Activated CD8-positive, alpha-beta memory T cell treated with anti-CD3 and anti-CD28 coated beads for 36 hours (primary cell): ENCODE data around the gene LHX4. TPM values are rescaled to one million over a fixed set of nuclear protein-coding genes. Genes with fewer than 3 reads are reported as not detected.

Experiments
- CTCF ChIA-PET: fragments of 350-600 bp; sonication (Branson Sonifier 250); formaldehyde crosslinking; loops from one replicate; lab custom pipeline; 2021; ENCODE audit warnings: antibody characterized with exemption; lab: Charles Lee
- POLR2A ChIA-PET: fragments of 350-600 bp; sonication (Branson Sonifier 250); formaldehyde crosslinking; loops from one replicate; lab custom pipeline; 2021; ENCODE audit warnings: antibody characterized with exemption; lab: Charles Lee
- total RNA-seq, 2 experiments: library from RNA; stranded (reverse); gene quantifications; one replicate each; pipeline ENCODE4 v1.2.3, GENCODE V29; 2021

LHX4 gene
- not detected for total RNA-seq

GRCh38 chr1:180229483-180230415 lies at the start of gene LHX4:
TSS of gene LHX4 (plus strand) at chr1:180230264. CDS start at chr1:180230530, 266 bp downstream.
- ChIA-PET CTCF (interaction anchor here (1.0 kb wide), 1 partner anchor 23 kb away, joined by 3 read pairs; no protein-coding TSS in a partner anchor), POLR2A (no interaction called here)

DNA sequence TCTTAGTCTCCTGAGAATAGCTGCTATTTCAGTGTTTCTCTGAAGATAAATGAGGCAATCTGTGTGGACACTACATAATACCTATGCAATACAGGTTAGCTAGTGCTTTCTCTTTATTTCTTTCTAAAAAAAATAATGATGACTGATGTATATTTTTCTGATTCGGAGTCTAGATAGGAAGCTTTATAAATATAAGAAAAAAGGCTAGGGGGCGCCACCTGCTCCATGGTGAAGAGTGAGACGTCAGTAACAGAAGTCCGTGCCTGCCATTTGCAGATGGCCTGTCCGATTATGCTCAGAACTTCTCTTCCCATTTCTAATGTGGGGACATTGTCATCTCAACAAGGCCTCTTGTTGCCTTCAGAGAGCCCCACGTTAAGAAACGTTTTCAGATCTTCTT lies 49.0 kb upstream of the LHX4 start:
- CTCF ChIA-PET: interaction anchor here (0.8 to 3.3 kb wide), 7 partner anchors 12 to 792 kb away, joined by 3 to 18 read pairs (median 3); no protein-coding TSS in a partner anchor
- POLR2A ChIA-PET: no interaction called here

DNA sequence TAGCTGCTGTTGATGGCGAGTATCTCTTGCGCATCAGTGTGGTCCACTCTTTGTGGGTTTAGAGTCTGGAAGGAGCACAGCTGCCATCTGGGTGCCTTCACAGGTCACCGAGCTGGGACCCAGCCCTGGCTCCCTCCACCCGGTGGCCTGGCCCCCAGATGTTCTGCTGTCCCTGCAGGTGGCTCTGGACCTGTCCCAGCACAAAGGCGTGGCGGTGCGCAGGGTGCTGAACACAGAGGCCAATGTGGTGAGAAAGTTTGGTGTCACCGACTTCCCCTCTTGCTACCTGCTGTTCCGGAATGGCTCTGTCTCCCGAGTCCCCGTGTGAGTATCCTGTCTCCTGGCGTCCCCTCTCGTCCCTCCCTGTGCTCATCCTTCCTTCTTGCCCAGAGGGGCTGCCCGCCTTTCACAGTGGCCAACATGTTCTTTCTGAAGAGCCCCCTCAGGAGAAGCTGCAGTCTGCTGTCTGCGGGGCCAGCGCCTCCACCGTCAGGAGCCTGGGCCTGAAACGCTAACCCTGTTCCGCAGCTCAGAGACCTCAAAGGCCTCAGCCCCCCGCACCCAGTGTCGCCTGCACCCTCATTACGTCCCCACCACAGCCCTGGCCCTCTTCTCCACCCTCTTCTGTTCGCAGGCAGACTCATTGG lies 47.9 kb upstream of the LHX4 start:
- ChIA-PET CTCF (no interaction called here), POLR2A (no interaction called here)

DNA sequence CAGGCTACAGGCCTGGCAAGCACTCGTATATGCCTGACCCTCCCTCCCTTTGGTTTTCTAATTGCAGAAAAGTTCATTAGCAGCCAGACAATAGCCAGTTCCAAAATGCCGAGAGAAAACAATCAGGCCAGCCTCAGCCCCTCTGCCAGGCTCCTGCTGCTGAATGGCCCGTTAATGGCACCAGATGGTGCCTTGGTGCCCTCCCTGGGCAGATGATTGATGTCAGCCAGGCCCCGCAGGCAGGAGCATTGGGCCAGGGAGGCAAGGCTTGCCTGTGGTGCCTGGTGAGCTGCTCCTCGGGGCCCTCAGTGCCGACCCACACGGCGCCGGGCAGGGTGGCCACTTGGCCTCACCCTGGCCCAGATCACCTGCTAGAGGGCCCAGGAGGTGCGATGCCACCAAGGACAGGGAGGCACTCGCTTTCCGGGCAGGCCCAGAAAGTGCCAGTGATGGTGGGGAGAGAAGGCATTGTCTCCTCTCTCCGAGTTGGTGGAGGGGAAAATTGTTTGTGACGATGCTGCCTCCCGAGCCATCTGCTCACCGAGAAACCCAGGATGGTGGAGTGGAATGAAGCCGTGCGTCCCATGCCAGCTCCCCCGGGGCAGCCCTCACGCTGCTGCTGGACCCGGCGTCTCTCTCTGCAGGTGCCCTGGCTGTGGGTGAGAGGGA lies 47.3 kb upstream of the LHX4 start:
- CTCF ChIA-PET: no interaction called here
- POLR2A ChIA-PET: no interaction called here

DNA sequence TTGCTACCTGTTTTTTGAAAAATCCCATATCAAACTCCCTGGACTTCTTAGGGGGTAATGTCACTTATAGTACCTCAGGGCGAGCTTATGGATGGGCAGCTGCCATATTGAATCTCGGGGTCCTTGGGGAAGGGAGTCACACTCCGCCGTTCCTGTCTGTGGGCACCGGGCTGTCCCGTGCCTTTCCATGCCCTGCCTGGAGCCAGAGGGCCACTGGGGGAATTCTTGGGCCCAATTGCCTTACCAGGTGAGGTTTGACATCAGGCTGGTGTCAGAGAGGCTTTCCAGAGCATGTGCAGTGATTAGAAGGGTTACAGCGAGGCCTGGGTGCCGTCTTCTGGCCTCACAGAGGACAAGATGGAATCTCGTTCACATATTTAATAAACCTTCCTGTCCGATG lies 46.6 kb upstream of the LHX4 start:
- POLR2A ChIA-PET: no interaction called here

DNA sequence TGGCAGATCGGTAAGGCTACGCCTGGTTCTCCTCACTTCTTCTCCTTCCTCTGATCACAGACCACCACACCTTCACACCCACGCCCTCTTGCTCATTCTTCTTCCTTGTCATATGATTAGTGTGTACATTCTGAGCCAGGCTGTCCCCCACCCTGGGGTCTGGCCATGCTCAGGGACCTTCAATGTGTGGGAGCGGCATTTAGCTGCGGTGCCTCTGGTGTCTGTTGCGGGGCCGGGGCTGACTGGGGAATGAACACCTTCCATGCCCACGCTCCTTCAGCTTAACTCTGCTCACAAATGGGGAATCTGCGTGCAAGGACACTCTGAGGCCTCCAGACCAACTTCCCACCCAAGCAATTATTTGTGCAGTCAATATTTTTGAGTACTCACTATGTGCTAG lies 46.0 kb upstream of the LHX4 start:
- POLR2A ChIA-PET: no interaction called here
- CTCF ChIA-PET: no interaction called here

More for the DNA sequence above, 46.6 kb upstream of the LHX4 start:
- CTCF ChIA-PET: no interaction called here

DNA sequence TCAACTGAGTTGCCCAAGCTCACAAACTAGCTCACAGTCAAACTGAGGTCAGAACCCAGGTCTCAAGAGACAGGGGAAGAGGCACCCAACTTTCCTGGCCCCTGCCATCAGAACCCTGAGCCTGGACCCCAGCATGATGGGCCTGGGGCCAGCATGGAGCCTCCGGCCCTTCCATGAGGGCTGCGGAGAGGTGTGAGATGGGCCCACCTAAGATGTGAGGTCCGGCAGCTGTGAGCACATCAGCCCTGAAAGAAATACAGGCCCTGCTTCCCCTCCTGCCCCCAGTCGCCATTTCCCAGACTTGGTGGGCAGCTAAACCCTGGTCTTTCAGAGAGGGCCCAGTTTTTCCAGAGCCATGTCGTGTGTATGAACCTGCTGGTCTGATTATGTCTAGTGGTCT lies 44.8 kb upstream of the LHX4 start:
- ChIA-PET POLR2A (no interaction called here), CTCF (no interaction called here)

DNA sequence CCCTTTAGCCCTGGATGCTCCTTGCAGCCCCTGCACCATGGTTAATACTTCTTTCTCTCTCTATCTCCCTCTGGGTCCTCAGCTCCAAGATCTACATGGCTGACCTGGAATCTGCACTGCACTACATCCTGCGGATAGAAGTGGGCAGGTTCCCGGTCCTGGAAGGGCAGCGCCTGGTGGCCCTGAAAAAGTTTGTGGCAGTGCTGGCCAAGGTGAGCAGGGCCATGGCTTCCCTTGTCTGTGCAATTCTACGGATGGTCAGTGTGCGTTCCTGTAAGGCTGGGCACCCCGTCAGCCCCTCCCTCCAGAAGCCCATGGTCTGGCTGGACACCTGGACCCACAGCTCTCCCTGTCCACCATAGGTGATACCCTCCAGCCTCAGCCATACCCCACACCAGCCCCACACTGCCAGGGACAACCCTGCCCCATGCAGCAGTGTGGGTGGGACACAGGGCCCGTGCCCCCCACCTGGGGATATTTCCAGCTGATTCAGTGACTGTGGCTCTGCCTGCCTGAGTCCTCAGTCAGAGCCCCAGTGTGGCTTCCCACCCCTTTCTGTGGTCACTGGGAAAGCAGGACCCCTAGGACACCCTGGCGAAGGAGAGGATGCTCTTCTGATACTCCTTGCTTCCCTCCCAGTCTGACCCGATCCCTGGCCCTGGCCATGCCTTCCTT lies 44.0 kb upstream of the LHX4 start:
- CTCF ChIA-PET: no interaction called here
- POLR2A ChIA-PET: no interaction called here

GRCh38 chr1:180186831-180187230 lies 43.2 kb upstream of the LHX4 start:
- ChIA-PET CTCF (no interaction called here), POLR2A (no interaction called here)

DNA sequence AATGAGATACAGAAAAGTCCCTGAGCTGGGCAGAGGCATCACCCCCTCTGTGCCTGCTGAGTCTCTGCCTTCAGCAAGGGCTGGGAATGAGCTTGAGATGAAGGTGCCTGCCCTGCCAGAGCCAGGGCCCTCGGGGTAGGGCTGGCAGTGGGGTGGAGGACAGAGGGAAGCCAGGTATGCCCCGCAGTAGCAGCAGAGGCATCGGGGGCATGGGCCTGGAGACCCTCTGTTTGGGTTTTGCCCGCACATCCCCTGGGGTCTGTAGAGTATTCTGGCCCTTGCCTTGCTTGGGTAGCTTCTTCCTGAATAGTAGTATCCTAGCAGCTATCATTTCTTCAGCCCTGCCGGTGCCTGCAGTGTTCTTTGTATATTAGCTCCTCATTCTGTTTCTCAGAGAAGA lies 42.4 kb upstream of the LHX4 start:
- CTCF ChIA-PET: no interaction called here
- POLR2A ChIA-PET: no interaction called here

- ChIA-PET POLR2A (no interaction called here), CTCF (no interaction called here)
Observed at GRCh38 chr1:180188091-180188506, 42.0 kb upstream of the LHX4 start.

GRCh38 chr1:180188684-180189175 lies 41.3 kb upstream of the LHX4 start:
- ChIA-PET CTCF (interaction anchor here (0.5 kb wide), 1 partner anchor 24 kb away, joined by 3 read pairs; no protein-coding TSS in a partner anchor), POLR2A (no interaction called here)

- CTCF ChIA-PET: no interaction called here
Observed at GRCh38 chr1:180190091-180190490, 40.0 kb upstream of the LHX4 start.

GRCh38 chr1:180192172-180192571 lies 37.9 kb upstream of the LHX4 start:
- POLR2A ChIA-PET: no interaction called here

More at GRCh38 chr1:180190091-180190490, 40.0 kb upstream of the LHX4 start:
- POLR2A ChIA-PET: no interaction called here

DNA sequence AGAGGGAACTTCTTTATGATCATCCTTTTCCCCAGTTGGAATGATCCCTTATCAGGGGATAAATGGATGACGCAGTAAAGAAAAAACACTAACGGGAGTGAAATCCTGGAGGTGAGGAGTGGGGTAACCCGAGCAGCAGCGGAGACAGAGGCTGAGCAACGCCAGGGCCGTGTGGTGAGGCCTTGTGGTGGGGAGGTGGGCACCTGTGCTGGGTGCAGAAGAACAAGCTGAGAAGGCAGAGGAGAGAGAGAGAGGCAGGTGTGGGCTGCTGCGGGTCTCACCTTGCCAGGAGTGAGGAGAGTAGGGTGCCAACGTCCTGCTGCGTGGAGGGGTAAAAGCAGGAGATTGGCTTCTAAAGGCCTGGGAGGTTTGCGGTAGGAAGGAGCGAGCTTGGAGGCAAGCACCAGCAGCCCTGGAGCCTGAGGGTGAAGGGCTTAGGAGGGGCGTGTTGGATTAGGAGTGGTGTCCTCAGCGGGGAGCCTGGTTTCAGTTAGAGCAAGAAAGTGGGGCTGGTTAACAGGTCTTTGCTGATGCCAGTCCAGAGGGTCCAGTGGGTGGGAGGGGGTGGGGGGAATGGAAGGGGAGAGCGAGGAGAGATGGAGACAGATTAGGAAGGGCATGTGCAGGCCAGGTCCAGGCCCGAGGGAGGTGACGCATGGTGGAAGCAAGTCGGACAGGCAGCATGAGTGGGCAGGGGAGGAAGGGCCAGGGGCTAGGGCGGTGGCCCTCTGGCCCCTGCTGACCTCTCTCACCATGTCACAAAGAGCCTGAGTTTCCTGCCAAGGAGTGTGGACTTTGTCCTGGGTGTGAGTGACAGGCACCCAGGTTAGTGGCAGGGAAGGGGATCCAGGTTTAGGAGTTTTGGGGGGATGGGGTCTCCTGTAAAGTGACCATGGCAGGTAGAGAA lies 36.7 kb upstream of the LHX4 start:
- ChIA-PET CTCF (interaction anchor here (1.2 kb wide), 1 partner anchor 14 kb away, joined by 4 read pairs; no protein-coding TSS in a partner anchor), POLR2A (no interaction called here)

More at GRCh38 chr1:180192172-180192571, 37.9 kb upstream of the LHX4 start:
- CTCF ChIA-PET: interaction anchor here (0.6 to 1.2 kb wide), 3 partner anchors 13 to 137 kb away, joined by 3 to 4 read pairs (median 4); no protein-coding TSS in a partner anchor

GRCh38 chr1:180194048-180194425 lies 36.0 kb upstream of the LHX4 start:
- ChIA-PET CTCF (no interaction called here), POLR2A (no interaction called here)

GRCh38 chr1:180194546-180195207 lies 35.4 kb upstream of the LHX4 start:
- ChIA-PET POLR2A (no interaction called here), CTCF (no interaction called here)

GRCh38 chr1:180195401-180195800 lies 34.7 kb upstream of the LHX4 start:
- CTCF ChIA-PET: no interaction called here
- POLR2A ChIA-PET: no interaction called here
